ENCODE measurements around the gene TRUB2.

DNA sequence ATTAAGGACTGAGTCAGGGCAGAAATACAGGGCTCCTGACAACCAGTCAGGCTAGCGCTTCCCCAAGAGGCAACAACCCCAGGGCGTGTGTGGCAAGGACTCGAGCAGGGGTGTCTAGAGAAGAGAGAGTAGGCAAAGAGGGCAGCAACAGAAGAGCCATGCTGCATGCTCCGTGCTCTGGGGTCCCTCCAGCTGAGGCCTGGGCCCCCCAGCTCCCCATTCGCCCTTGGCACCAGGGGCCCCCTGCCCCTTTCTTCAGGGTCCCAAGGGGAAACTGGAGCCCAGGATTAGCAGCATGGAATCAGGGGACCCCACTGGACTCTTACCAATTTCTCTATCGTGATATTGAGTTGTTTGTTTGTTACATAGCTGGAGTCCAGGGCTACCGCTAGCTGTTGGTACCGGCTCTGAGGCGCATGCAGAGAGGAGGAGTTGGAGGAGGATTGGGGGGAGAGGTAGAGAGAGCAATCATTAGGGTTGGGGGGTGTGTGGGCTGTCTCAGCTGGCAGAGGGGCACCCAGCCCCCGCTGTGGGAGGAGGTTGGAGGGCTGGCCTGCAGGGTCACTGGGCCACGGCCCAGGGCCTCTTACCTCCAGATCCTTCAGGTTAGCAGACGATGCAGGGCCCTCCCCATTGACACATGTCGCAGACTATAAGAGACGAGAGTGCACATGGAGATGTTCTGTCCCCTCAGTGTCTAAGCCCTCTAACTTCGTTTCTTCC is 55.2 kb downstream of the TRUB2 start:
- TF ChIP-seq EP300 (IDR thresholded peaks at IDR 0.05) (no peak), POLR2A (IDR thresholded peaks at IDR 0.05) (no peak)
- TF ChIP-seq, protein P1, sequence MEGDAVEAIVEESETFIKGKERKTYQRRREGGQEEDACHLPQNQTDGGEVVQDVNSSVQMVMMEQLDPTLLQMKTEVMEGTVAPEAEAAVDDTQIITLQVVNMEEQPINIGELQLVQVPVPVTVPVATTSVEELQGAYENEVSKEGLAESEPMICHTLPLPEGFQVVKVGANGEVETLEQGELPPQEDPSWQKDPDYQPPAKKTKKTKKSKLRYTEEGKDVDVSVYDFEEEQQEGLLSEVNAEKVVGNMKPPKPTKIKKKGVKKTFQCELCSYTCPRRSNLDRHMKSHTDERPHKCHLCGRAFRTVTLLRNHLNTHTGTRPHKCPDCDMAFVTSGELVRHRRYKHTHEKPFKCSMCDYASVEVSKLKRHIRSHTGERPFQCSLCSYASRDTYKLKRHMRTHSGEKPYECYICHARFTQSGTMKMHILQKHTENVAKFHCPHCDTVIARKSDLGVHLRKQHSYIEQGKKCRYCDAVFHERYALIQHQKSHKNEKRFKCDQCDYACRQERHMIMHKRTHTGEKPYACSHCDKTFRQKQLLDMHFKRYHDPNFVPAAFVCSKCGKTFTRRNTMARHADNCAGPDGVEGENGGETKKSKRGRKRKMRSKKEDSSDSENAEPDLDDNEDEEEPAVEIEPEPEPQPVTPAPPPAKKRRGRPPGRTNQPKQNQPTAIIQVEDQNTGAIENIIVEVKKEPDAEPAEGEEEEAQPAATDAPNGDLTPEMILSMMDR (IDR thresholded peaks at IDR 0.05): no peak
